ENCODE measurements around the gene SDF2. TPM values are rescaled to one million over a fixed set of nuclear protein-coding genes. Genes with fewer than 3 reads are reported as not detected.
A peak's percentile ranks its signal among the peaks of the same experiment; 100 is the strongest.

The SDF2 gene
- total and polyA plus RNA-seq, 12 donors: 50.6 to 195 (median 84.5) TPM

- intact Hi-C loops (cut with DNase I): loop anchor here in 1 of 2 donors (10.0 kb wide), 1 partner anchor 49 kb away; no protein-coding TSS in a partner anchor
These were observed 26.2 kb downstream of the SDF2 start for GRCh38 chr17:28635506-28635905.

DNA sequence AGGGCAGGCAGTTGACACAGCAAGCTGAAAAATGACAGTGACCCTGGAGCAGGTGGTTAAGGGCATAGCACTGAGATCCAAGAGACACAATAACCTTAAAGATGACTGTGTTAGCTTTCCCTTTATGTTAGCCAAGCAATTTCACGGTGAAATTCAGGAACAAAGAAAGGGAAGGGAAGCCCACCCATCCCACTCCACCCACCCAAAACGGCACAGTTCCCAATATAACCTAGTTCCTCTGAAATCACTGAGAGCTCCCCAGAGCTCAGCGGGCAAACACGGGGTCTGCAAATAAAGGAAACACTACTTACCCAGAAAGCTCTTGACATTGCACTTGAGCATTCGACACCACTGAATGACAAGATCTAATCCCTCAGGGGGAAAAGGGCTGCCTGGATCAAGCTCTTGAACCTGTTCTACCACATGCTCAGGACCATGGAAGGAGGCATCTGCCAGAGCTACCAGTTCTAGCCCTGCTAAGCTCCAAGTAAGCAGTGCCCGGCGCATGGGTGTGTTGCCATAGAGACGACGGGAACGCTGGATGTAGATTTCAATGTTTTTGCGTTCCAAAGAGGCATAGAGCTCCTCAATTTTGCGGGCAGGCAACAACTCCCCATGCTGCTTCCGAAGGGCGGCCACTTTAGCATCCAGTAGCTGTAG, 27.4 kb downstream of the SDF2 start:
- intact Hi-C loops (cut with DNase I): loop anchor here in 1 of 2 donors (10.0 kb wide), 1 partner anchor 50 kb away; no protein-coding TSS in a partner anchor
- Histone ChIP-seq H3K9me3 (replicated peaks in 1 of 3) (no peaks in the 10 kb centered on the region), H3K4me3 (no peak overlapping the region), H3K36me3 (replicated peaks in 1 of 2) (peaks cover 0 to 99% of the 10 kb centered on the region in 2 donors), H3K4me1 (replicated peaks in 1 of 2) (no peaks in the 10 kb centered on the region), H3K27ac (no peak overlapping the region), H3K27me3 (no peaks in the 10 kb centered on the region)
- DNase-seq: no peak
- no peak for TF ChIP-seq POLR2A (IDR thresholded peaks at IDR 0.05)
- TF ChIP-seq, protein P1, sequence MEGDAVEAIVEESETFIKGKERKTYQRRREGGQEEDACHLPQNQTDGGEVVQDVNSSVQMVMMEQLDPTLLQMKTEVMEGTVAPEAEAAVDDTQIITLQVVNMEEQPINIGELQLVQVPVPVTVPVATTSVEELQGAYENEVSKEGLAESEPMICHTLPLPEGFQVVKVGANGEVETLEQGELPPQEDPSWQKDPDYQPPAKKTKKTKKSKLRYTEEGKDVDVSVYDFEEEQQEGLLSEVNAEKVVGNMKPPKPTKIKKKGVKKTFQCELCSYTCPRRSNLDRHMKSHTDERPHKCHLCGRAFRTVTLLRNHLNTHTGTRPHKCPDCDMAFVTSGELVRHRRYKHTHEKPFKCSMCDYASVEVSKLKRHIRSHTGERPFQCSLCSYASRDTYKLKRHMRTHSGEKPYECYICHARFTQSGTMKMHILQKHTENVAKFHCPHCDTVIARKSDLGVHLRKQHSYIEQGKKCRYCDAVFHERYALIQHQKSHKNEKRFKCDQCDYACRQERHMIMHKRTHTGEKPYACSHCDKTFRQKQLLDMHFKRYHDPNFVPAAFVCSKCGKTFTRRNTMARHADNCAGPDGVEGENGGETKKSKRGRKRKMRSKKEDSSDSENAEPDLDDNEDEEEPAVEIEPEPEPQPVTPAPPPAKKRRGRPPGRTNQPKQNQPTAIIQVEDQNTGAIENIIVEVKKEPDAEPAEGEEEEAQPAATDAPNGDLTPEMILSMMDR (IDR thresholded peaks at IDR 0.05): no peak
- 81 to 91% (median 88%) methylated on average over 13 to 14 of the region's 14 CpGs for WGBS, 4 donors

More at GRCh38 chr17:28635506-28635905, 26.2 kb downstream of the SDF2 start:
- Histone ChIP-seq H3K4me1 (replicated peaks in 1 of 2) (no peaks in the 10 kb centered on the region), H3K4me3 (no peak overlapping the region), H3K27me3 (no peaks in the 10 kb centered on the region), H3K9me3 (replicated peaks in 1 of 3) (no peaks in the 10 kb centered on the region), H3K27ac (no peak overlapping the region), H3K36me3 (replicated peaks in 1 of 2) (peaks cover 0 to 99% of the 10 kb centered on the region in 2 donors)
- WGBS, 4 donors: 83 to 100% (median 92%) methylated on average over 1 of the region's 1 CpG
- DNase-seq: no peak
- TF ChIP-seq POLR2A (IDR thresholded peaks at IDR 0.05): no peak
- TF ChIP-seq, protein P1 (IDR thresholded peaks at IDR 0.05): no peak

DNA sequence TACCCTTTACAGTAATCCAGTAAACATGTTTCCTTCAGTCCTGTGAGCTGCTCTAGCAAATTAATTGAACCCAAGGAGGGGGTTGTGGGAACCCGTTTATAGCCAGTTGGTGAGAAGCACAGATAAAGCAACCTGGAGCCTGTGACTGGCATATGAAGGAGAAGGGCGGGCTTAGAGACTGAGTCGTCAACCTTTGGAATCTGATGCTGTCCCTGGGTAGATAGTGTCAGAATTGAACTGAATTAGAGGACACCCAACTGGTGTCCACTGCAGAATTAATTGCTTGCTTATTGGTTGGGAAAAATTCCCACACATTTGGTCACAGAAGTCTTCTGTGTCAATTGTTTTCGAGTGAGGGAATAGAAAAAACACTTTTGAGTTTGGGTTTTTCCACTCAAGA, 34.9 kb downstream of the SDF2 start:
- DNase-seq: no peak
- WGBS, 4 donors: 86 to 94% (median 93%) methylated on average over 4 of the region's 4 CpGs
- Histone ChIP-seq H3K27ac (no peak overlapping the region), H3K4me3 (no peak overlapping the region), H3K9me3 (replicated peaks in 1 of 3) (no peaks in the 10 kb centered on the region), H3K36me3 (replicated peaks in 1 of 2) (peaks cover 0 to 82% of the 10 kb centered on the region in 2 donors), H3K4me1 (replicated peaks in 1 of 2) (no peaks in the 10 kb centered on the region), H3K27me3 (no peaks in the 10 kb centered on the region)
- no peak for TF ChIP-seq POLR2A (IDR thresholded peaks at IDR 0.05)
- TF ChIP-seq, protein P1 (IDR thresholded peaks at IDR 0.05): no peak
- intact Hi-C loops (cut with DNase I): no loop called here

DNA sequence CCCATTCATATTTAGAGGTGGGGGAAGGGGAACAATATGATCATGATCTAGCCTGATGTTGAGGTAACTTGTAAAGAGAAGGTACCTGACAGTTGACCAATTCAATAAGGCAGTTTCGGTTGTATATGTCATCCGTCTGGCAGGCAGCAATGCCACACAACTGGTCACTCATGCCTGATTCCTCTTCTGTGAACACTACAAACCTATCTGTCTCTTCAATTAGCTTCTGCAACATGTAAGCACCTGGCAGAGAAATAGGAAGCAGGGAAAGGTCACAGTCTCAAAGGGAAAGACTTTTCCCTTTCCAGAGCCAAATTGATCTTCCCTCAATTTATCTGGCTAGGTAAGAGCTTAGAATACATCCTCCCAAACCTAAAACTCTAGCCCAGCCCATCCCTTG, 37.6 kb downstream of the SDF2 start:
- WGBS, 4 donors: 86 to 100% (median 96%) methylated on average over 2 of the region's 2 CpGs
- Histone ChIP-seq H3K4me1 (replicated peaks in 1 of 2) (no peaks in the 10 kb centered on the region), H3K27ac (peak overlapping the region in 2 of 5 donors; percentile 5 to 10), H3K27me3 (no peaks in the 10 kb centered on the region), H3K36me3 (replicated peaks in 1 of 2) (peaks cover 0 to 82% of the 10 kb centered on the region in 2 donors), H3K4me3 (no peak overlapping the region), H3K9me3 (replicated peaks in 1 of 3) (no peaks in the 10 kb centered on the region)
- intact Hi-C loops (cut with DNase I): no loop called here
- DNase-seq: no peak
- TF ChIP-seq POLR2A (IDR thresholded peaks at IDR 0.05): no peak
- TF ChIP-seq, protein P1 (IDR thresholded peaks at IDR 0.05): no peak
